K562 (cell line): ENCODE measurements around the gene SLC25A45. TPM values are rescaled to one million over a fixed set of nuclear protein-coding genes. Genes with fewer than 3 reads are reported as not detected.

Experiments
- ASH1L ChIP-seq: fragments of 450-650 bp; IDR thresholded peaks from 2 replicates; pipeline ENCODE4 v1.6.1; 2018; ENCODE audit warnings: borderline replicate concordance, mild to moderate bottlenecking, low read depth; ENCODE audit not compliant: partially characterized antibody
- BMI1 ChIP-seq: fragments of 150-350 bp; IDR thresholded peaks from 2 replicates; pipeline ENCODE4 v1.6.1; 2014; ENCODE audit warnings: low read length
- CCAR2 ChIP-seq: fragments of 200-400 bp; formaldehyde crosslinking; IDR thresholded peaks from 2 replicates; pipeline ENCODE4 v1.6.1; 2017; ENCODE audit warnings: mild to moderate bottlenecking, low read depth, low read length
- CEBPB ChIP-seq: fragments of 450-650 bp; IDR thresholded peaks from 2 replicates; pipeline ENCODE4 v1.6.1; 2016; ENCODE audit warnings: missing genetic modification characterization, missing compliant biosample characterization
- CEBPG ChIP-seq, 3 experiments: fragments of 200-800 bp in 1 of 3; sonication (Bioruptor generic) in 1 of 3; sonication (generic) in 1 of 3; formaldehyde crosslinking in 1 of 3; IDR thresholded peaks in 2 of 3; conservative IDR thresholded peaks in 1 of 3; 2 replicates each; pipeline versions ENCODE4 v1.6.1 to v1.8.0; 2016 to 2022; ENCODE audit warnings: missing compliant biosample characterization in 2 of 3, missing genetic modification characterization in 2 of 3, mild to moderate bottlenecking in 1 of 3, missing genetic modification reagents in 1 of 3
- DLX4 ChIP-seq: fragments of 250-450 bp; sonication (Bioruptor Pico); IDR thresholded peaks from 2 replicates; pipeline ENCODE4 v1.6.1; 2021; ENCODE audit warnings: mild to moderate bottlenecking
- GATAD2A ChIP-seq: fragments of 450-650 bp; IDR thresholded peaks from 2 replicates; pipeline ENCODE4 v1.6.1; 2017
- HNRNPK ChIP-seq: fragments of 200-400 bp; formaldehyde crosslinking; IDR thresholded peaks from one replicate; pipeline ENCODE4 v1.6.1; 2018; ENCODE audit warnings: mild to moderate bottlenecking, low read depth, low read length; ENCODE audit not compliant: poor library complexity, severe bottlenecking
- MTA1 ChIP-seq: fragments of 450-650 bp; IDR thresholded peaks from 2 replicates; pipeline ENCODE4 v1.6.1; 2017; ENCODE audit warnings: borderline replicate concordance
- NFE2 ChIP-seq: IDR thresholded peaks from 2 replicates; pipeline ENCODE4 v1.6.1; 2014; ENCODE audit warnings: antibody characterized with exemption, low read depth
- PCBP2 ChIP-seq: fragments of 200-400 bp; formaldehyde crosslinking; IDR thresholded peaks from 2 replicates; pipeline ENCODE4 v1.6.1; 2018; ENCODE audit warnings: low read length, low read depth, mild to moderate bottlenecking, moderate library complexity; ENCODE audit not compliant: poor library complexity, severe bottlenecking
- PHTF2 ChIP-seq: fragments of 250-450 bp; sonication (Bioruptor Pico); IDR thresholded peaks from 2 replicates; pipeline ENCODE4 v1.5.0; 2021; ENCODE audit warnings: mild to moderate bottlenecking
- RB1 ChIP-seq: fragments of 450-650 bp; IDR thresholded peaks from 2 replicates; pipeline ENCODE4 v1.6.1; 2017; ENCODE audit warnings: low read depth, mild to moderate bottlenecking
- RBM25 ChIP-seq: fragments of 200-400 bp; formaldehyde crosslinking; IDR thresholded peaks from 2 replicates; pipeline ENCODE4 v1.6.1; 2018; ENCODE audit warnings: low read length, low read depth, moderate library complexity; ENCODE audit not compliant: severe bottlenecking
- RFX5 ChIP-seq: IDR thresholded peaks from 2 replicates; pipeline ENCODE4 v1.6.1; 2011; ENCODE audit warnings: low read depth, mild to moderate bottlenecking, improper control_type of control experiment, low read length
- SAFB2 ChIP-seq: fragments of 200-400 bp; formaldehyde crosslinking; IDR thresholded peaks from 2 replicates; pipeline ENCODE4 v1.6.1; 2018; ENCODE audit warnings: borderline replicate concordance, low read length, low read depth, moderate library complexity; ENCODE audit not compliant: severe bottlenecking
- SMARCA5 ChIP-seq: fragments of 450-650 bp; IDR thresholded peaks from 2 replicates; pipeline ENCODE4 v1.6.1; 2016
- SMARCC2 ChIP-seq: fragments of 450-650 bp; IDR thresholded peaks from 2 replicates; pipeline ENCODE4 v1.6.1; 2017; ENCODE audit warnings: antibody characterized with exemption, moderate library complexity, mild to moderate bottlenecking, low read depth
- SUPT5H ChIP-seq: fragments of 450-650 bp; IDR thresholded peaks from 2 replicates; pipeline ENCODE4 v1.6.1; 2016
- ZBTB7A ChIP-seq: IDR thresholded peaks from 2 replicates; pipeline ENCODE4 v1.6.1; 2011; ENCODE audit warnings: low read depth, mild to moderate bottlenecking, low read length, moderate library complexity, borderline replicate concordance; ENCODE audit not compliant: control insufficient read depth
- ZNF277 ChIP-seq: fragments of 250-450 bp; sonication (Bioruptor Pico); IDR thresholded peaks from 2 replicates; pipeline ENCODE4 v1.8.0; 2022; ENCODE audit warnings: inconsistent platforms, mild to moderate bottlenecking, moderate library complexity, borderline replicate concordance
- ZNF764 ChIP-seq: fragments of 250-450 bp; sonication (Bioruptor Pico); IDR thresholded peaks from 2 replicates; pipeline ENCODE4 v1.4.0; 2020; ENCODE audit warnings: low read depth, mild to moderate bottlenecking, moderate library complexity
- polyA plus RNA-seq, 8 experiments: library from polyadenylated mRNA; depleted of rRNA in 4 of 8; stranded (reverse) in 5 of 8; unstranded in 3 of 8; fragments of >200 nt; fragmentation: Nextera tagmentation in 2 of 8; fragmentation: Illumina TruSeq in 1 of 8; extraction: Ambion mirVana in 2 of 8; extraction: Trizol in 1 of 8; gene quantifications; 2 replicates each; pipeline versions ENCODE4 v1.2.1 to v1.2.3, GENCODE V29; 2011 to 2014; ENCODE audit warnings: inconsistent platforms in 1 of 8, missing spikeins in 1 of 8
- total RNA-seq, 7 experiments: library from RNA; depleted of rRNA in 6 of 7; stranded (reverse); fragments of >200 nt in 6 of 7; fragmentation: Illumina TruSeq in 2 of 7; extraction: Trizol in 2 of 7; gene quantifications; 2 replicates each; pipeline versions ENCODE4 v1.2.1 to v1.2.3, GENCODE V29; 2011 to 2021; ENCODE audit warnings: low replicate concordance in 1 of 7
- TF ChIP-seq, protein P1 (sequence below), 2 experiments: fragments of 450-650 bp; IDR thresholded peaks; 2 replicates each; pipeline ENCODE4 v1.6.1; 2018; ENCODE audit warnings: mild to moderate bottlenecking in 2 of 2, low read depth in 1 of 2; ENCODE audit not compliant: partially characterized antibody in 2 of 2

Gene SLC25A45
- total and polyA plus RNA-seq, 9 of the 15 experiments (the other 6 are each of a cell fraction or from before 2014, with no cell fraction given): 0.15 to 2.3 (median 0.68) TPM

- TF ChIP-seq ASH1L: no peak
- TF ChIP-seq SUPT5H: peak; percentile 85
- no peak for TF ChIP-seq CEBPB
- TF ChIP-seq ZNF764 (CRISPR knock-in tag): no peak
- no peak for TF ChIP-seq ZNF277
- no peak for TF ChIP-seq SAFB2
- 0 out of 2 replicates have a peak, but pooled peaks have one; percentile 25 for TF ChIP-seq MTA1
- TF ChIP-seq ZBTB7A: peak; percentile 81
- no peak for TF ChIP-seq RFX5
- TF ChIP-seq RB1: peak; percentile 51; the same call in 1 of the 2 replicates
- no peak for TF ChIP-seq SMARCC2
- TF ChIP-seq, protein P1, sequence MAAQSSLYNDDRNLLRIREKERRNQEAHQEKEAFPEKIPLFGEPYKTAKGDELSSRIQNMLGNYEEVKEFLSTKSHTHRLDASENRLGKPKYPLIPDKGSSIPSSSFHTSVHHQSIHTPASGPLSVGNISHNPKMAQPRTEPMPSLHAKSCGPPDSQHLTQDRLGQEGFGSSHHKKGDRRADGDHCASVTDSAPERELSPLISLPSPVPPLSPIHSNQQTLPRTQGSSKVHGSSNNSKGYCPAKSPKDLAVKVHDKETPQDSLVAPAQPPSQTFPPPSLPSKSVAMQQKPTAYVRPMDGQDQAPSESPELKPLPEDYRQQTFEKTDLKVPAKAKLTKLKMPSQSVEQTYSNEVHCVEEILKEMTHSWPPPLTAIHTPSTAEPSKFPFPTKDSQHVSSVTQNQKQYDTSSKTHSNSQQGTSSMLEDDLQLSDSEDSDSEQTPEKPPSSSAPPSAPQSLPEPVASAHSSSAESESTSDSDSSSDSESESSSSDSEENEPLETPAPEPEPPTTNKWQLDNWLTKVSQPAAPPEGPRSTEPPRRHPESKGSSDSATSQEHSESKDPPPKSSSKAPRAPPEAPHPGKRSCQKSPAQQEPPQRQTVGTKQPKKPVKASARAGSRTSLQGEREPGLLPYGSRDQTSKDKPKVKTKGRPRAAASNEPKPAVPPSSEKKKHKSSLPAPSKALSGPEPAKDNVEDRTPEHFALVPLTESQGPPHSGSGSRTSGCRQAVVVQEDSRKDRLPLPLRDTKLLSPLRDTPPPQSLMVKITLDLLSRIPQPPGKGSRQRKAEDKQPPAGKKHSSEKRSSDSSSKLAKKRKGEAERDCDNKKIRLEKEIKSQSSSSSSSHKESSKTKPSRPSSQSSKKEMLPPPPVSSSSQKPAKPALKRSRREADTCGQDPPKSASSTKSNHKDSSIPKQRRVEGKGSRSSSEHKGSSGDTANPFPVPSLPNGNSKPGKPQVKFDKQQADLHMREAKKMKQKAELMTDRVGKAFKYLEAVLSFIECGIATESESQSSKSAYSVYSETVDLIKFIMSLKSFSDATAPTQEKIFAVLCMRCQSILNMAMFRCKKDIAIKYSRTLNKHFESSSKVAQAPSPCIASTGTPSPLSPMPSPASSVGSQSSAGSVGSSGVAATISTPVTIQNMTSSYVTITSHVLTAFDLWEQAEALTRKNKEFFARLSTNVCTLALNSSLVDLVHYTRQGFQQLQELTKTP (IDR thresholded peaks at IDR 0.05; ENCODE audit: low read depth in 1 of 2, partially characterized antibody in 2 of 2): peak; percentile 61 to 73
- TF ChIP-seq DLX4: no peak
- TF ChIP-seq SMARCA5: no peak; the same call in 1 of the 2 replicates
- 0 out of 2 replicates have a peak, but pooled peaks have one; percentile 47 for TF ChIP-seq CCAR2
- TF ChIP-seq PCBP2: no peak
- no peak for TF ChIP-seq PHTF2 (CRISPR knock-in tag)
- TF ChIP-seq RBM25: no peak
- TF ChIP-seq GATAD2A: peak; percentile 69
- no peak for TF ChIP-seq HNRNPK
- TF ChIP-seq NFE2: peak; percentile 100
- TF ChIP-seq BMI1: no peak
- no peak for TF ChIP-seq CEBPG (CRISPR knock-in tag; IDR thresholded peaks at IDR 0.05)
- no peak for TF ChIP-seq CEBPG (tag; conservative IDR thresholded peaks at IDR 0.05 in 1 of 2, IDR thresholded peaks at IDR 0.05 in 1 of 2)
These were observed 36.4 kb upstream of the SLC25A45 start (continued) for GRCh38 chr11:65418681-65419459.
